ENCODE measurements around the gene PRKCA.
"Not testable (repeated sequence)": the region's sequence is repeated elsewhere in the genome, so short reads cannot be mapped to it uniquely, and the experiment has no call there.

The PRKCA gene

DNA sequence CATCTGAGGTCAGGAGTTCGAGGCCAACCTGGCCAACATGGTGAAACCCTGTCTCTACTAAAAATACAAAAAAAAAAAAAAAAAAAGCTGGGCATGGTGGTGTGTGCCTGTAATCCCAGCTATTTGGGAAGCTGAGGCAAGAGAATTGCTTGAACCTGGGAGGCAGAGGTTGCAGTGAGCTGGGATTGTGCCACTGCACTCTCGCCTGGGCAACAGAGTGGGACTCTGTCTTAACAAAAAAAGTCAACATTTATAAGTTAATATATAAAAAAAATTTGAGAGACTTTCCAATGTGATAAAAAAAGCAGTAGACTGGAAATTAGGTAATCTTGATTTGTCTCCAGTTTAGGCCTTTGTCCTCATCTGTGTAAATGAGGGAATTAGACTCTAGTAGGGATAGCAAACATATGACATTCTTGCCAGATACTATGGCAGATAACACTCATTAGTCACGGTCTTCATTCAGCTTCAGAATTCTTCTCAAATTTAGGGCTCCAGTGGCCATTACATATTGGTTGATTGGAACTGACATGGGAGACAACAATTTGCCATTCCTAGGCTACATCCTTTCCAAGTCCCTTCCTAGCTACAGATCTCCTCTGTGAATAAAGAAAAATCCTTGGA is 22.1 kb downstream of the PRKCA start:
- DNase-seq (ENCODE audit: low read depth in 2 of 3, low spot score in 2 of 3) = not testable (repeated sequence)

DNA sequence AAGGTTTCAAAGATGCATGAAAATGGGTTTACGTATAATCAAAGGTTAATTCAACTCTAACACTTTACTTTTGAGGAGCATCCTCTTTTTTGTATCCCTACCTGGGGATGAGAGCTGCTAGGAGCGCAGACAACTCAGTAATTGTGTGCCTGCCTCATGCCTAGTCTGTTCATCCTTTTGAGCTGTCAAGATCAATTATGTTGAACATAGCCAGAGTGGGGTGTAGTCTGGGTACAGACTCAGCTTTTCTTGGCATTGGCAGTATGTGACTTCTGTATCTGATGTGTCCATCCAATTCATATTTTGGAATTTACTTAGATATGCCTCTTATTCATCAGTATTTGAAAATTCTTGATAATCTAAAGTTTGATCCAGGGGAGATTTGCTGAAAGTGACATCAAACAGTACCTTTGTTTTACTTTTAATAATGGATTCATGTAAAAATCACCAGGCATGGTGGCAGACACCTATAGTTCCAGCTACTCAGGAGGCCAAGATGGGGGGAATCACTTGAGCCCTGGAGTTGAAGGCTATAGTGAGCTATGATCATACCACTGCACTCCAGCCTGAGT is 24.1 kb downstream of the PRKCA start:
- DNase-seq (ENCODE audit: low read depth in 2 of 3, low spot score in 2 of 3) = no peak

DNA sequence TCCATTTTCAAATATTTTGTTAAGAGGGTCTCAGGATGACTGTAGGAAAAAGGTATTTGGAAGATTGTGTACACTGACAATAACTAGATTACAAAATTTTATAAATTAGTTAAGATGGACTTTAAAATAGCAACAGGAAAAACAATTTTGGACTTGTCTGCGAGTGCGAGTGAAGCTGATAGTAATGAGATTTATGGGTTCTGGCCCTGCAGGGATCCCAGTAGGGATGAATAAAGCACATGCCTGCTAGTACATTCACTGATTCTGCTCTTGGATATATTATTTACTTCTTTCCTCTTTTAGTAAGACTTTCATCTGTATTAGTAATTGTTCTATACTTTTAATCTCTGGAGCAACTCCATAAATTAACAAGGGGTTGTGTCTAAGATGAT is 28.2 kb downstream of the PRKCA start:
- no peak for DNase-seq (ENCODE audit: low read depth in 2 of 3, low spot score in 2 of 3)

DNA sequence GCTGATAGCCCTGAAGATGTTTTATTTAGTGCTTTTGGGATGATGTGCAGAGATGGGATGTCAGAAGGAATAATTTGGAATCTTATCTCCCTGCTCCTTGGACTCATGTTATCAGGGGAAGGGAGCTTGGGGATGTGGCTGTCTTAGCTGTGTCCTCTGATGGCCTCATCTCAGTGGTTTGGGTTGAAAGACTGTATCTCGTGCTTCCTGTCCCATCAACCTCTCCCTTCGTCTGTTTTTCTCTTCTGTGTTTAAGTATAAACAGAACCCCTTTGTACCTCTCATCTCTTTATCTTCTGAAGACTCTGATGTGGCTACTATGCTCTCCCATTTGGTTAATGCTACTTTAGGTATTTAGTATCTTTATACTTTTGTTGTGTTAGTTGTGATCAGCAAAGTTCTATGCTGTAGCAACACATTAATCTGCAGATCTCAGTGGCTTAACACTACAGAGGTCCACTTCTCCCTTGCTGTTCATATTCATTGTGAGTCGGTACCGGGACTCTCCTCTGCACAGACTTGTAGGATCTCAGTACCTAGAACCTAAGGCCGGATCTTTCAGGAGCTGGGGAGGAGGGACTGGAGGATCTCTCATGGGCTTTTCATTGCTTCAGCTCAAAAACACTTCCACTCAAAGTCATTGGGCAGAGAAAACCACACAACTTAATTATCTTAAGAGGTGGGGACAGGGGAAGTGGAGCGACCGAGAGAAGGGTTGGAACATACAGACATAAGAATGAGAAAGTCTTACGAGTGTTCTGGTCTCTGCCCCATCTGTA is 28.8 kb downstream of the PRKCA start:
- no peak for DNase-seq (ENCODE audit: low read depth in 2 of 3, low spot score in 2 of 3)

DNA sequence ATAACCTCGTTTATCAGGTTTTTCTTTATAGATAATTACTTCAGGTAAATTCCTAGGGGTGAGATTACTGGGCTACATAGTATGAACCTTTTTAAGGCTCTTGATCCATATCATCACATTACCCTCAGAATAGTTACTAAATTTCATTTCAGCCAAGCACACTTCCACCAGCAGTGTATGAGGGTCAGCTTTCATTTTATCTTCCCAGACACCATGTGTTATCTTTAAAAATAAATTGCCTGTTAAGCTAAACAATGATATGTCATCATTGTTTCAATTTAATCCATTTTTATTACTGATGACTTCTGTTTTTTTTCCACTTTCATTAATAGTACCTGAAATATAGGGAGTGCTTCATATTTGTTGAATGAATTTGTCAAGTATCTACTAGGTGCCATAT is 33.4 kb downstream of the PRKCA start:
- no peak for DNase-seq (ENCODE audit: low read depth in 2 of 3, low spot score in 2 of 3)

DNA sequence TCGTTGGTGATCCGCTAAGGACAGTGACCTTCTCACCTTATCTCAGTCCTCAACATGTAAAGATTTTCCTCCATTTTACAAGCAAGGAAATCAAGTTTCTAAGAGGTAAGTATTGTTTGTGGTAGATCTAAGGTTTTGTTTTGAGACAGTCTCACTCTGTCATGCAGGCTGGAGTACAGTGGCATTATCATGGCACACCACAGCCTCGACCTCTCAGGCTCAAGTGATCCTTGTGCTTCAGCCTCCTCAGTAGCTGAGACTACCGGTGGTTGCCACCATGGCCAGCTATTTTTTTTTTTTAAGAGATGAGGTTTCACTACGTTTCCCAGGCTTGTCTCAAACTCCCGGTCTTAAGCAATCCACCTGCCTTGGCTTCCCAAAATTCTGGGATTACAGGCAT is 34.9 kb downstream of the PRKCA start:
- no peak for DNase-seq (ENCODE audit: low read depth in 2 of 3, low spot score in 2 of 3)

DNA sequence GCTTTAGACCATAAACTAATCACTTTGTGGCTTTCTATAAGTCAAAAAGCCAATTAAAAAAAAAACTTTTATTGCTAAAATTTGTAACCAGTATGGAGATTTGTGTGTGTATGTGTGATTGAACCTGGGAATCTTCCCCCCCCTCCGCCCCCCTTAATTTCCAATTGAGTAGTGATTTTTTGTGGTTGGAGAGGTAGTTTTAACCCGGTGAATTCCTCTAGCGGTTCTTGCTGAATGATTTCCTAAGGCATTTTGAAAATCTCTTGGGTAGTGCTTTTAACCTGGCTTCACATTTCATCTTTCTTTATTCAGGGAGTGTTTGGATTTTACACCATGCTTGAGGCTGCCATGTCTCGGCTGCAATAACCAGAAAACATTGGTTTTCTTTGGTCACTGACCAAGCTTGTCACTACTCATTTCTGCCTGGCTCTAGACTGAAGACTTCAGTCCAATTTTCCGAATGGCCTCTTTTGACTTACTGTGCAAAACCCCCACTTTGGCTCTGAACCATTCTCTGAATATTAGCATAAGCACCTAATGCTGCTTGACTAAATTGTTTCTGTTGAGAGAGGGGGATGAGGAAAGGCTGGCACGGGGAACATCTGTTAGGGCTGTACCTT is 35.6 kb downstream of the PRKCA start:
- DNase-seq (ENCODE audit: low read depth in 2 of 3, low spot score in 2 of 3) = no peak

DNA sequence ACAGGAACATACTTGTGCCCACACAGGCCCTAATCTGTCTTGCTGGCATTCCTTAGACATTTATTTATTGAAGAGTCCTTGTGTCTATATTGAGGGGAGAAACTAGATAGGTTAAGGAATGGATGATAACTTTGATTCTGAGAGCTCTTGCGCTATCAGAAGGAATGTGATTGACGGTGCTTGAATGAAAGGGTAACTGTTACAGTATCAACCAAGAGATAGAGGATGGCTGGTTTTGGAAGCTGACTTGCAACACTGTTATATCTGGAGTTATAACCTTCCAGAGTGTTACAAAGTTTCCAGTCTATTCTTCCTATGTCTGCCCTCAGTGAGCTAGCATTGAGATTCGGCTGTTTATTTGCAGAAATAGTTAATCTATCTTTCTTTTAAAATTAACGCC is 36.5 kb downstream of the PRKCA start:
- no peak for DNase-seq (ENCODE audit: low read depth in 2 of 3, low spot score in 2 of 3)

DNA sequence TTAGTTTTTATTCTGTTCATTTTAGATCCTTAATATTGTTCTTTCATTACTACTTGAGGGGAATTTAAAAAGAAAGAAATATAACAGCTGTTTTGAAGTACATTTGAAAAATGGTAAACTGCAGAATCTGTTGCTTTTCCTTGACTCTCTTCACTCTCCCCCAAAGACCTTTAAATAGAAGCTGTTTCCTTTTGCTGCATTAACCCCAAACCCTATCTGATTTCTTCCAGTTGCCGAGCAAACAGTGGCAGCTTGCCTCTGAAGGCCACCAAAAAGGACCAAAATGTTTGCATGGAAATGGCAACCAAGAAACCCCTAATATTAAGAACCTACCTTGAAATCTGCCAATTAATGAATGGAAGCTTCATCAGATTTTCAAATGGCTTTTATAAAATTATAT is 37.1 kb downstream of the PRKCA start:
- DNase-seq (ENCODE audit: low read depth in 2 of 3, low spot score in 2 of 3) = no peak

DNA sequence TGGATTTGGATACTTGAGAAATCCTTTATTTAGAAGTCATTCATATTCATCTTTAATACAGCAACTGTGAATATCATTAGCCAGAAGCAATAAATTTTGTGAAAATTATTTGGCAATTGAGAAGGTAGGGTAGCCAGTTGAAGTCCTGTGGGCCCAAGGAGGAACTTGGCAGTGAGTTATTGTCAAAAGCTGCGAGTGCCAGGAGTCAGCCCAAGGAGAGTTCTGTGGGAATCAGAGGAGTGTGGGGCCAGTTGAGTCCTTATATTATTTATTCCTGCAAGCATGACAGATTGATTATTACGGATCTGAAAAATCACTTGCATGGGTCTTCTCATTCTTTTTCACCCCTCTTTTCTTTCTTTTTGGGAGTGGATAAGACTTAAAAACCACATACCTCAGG is 38.3 kb downstream of the PRKCA start:
- no peak for DNase-seq (ENCODE audit: low read depth in 2 of 3, low spot score in 2 of 3)

DNA sequence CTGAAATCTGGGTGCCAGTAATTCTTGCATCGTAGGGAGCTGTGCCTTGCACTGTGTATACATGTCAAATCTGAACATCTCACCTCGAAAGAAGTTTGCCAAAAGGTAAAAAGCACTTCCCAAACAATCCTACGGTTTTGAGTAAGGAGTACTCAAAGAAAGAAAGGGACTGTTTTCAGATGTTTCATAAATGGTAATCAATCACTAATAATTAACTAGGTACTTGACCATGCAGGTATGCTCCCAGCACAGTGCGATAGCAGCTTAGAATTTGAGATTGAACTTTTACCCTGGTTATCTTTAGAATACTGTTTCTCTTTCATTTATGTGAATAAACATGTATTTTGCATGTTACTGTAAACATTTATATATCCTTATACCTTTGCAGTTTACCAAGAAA is 39.0 kb downstream of the PRKCA start:
- no peak for DNase-seq (ENCODE audit: low read depth in 2 of 3, low spot score in 2 of 3)

DNA sequence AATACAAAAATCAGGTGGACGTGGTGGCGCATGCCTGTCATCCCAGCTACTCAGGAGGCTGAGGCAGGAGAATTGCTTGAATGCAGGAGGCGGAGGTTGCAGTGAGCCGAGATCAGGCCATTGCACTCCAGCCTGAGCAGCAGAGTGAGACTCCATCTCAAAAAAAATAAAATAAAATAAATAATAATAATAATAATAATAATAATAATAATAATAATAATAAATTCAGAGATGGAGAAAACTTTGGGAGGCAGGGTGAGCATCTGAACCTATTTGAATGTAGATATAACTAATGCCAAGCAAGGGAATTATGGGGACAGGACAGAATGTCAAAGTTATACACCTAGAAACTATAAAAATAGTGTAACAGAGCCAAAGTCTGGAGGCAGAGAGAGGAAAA is 39.9 kb downstream of the PRKCA start:
- DNase-seq (ENCODE audit: low read depth in 2 of 3, low spot score in 2 of 3) = not testable (repeated sequence)

DNA sequence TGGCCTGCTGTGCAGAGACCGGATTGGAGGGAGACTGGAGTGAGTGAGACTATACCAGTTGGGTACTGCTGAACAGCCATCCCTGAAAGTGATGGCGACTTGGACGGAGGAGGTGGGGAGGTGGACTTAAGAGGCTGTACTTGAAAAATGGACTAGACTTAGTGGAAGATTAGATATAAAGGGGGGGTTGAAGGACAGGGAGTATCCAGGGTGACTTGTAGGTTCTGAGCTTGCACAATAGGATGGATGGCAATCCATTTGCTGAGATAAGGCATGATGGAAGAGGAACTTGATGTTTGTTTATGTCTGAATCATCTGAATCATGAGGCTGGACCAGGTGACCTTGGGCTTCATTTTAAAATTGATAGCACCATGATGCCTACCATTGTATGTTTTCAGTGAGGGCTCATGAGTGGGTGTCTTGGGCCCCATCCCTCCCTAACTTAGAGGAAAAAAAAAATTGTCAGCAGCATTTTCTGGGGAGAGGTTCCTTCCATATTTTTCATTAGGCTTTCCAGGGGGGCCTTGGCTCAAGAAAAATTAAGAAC is 41.2 kb downstream of the PRKCA start:
- no peak for DNase-seq (ENCODE audit: low read depth in 2 of 3, low spot score in 2 of 3)

DNA sequence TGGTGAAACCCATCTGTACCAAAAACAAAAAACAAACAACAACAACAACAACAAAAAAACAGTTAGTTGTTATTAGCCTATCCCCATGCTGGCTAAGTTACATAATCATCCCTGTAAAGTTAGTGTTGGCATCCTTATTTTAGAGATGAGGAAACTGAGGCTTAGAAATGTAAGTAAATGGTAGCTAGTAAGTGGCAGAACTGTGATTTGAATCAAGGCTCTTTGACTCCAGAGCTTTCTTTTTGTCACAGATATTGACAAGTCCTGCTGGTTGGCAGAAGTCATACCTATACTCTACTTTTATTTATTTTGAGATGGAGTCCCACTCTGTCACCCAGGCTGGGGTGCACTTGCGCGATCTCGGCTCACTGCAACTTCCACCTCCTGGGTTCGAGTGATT is 42.1 kb downstream of the PRKCA start:
- DNase-seq (ENCODE audit: low read depth in 2 of 3, low spot score in 2 of 3) = no peak

DNA sequence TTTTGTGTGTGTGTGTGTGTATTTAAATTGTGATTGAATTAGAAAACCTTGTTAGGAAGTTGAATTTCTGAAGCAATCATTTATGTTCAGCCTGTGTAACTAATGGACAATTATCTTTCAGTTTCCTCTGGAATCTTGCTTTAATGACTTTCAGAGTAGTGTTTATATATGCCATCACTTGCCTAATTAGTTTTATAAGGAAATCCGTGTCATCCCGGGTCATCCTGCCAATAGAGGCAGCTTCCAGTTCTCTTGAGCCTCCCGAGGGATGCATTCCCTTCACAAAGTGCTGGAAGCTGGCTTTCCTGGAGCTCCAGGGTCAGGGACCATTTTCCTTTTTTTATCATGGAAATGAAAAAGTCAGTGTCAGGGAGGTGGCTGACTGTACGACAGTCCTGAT is 42.9 kb downstream of the PRKCA start:
- DNase-seq (ENCODE audit: low read depth in 2 of 3, low spot score in 2 of 3) = no peak

DNA sequence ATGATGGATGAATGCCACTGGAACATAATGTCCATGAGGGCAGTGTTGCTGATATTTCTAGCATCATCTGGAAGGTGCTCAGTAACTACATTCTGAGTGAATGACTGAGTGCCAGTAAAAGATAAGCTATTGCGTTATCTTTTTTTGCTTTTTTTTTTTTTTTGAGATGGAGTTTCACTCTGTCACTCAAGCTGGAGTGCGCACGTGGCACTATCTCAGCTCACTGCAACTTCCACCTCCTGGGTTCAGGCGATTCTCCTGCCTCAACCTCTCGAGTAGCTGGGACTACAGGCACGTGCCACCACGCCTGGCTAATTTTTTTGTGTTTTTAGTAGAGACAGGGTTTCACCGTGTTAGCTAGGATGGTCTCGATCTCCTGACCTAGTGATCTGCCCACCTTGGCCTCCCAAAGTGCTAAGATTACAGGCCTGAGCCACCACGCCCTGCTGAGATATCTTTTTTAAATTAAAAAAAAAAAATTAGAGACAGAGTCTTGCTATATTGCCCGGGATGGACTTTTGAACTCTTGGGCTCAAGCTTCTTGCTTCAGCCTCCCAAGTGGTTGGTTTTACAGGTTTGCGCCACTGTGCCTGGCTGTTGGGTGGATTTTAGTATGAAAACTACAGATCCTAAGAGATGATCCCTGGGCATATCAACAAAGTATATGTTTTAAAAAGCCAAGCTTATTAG is 43.7 kb downstream of the PRKCA start:
- DNase-seq (ENCODE audit: low read depth in 2 of 3, low spot score in 2 of 3) = not testable (repeated sequence)

DNA sequence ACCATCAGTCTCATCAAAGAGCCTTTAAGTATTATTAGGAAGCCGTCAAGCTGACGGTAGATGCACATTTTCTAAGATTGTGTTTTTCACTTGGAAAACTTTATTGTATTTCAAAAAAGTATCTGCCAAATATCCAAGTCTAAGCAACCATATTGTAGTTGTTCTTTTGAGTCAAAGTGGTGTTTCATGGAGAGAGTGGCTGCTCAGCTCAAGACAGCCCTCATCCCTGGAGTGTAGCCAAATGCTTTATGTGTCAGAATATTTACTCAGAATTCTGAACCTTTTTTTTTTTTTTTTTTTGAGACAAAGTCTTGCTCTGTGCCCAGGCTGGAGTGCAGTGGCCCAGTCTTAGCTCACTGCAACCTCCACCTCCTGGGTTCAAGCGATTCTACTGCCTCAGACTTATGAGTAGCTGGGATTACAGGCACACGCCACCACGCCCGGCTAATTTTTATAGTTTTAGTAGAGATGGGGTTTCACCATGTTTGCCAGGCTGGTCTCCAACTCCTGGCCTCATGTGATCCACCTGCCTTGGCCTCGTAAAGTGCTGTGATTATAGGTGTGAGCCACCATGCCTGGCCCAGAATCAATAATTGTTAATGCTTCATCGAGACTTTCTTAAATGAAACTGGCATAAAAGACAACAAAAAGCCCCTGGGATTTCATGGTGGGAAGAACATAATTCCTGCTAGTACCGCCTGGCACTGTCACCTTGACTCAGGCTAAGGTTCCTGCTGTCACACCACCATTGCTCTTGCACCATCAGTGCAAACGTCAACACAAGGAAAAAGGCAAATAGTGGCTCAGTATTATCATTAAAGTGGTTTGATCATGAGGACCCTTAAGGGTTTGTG is 45.5 kb downstream of the PRKCA start:
- DNase-seq (ENCODE audit: low read depth in 2 of 3, low spot score in 2 of 3) = no peak

DNA sequence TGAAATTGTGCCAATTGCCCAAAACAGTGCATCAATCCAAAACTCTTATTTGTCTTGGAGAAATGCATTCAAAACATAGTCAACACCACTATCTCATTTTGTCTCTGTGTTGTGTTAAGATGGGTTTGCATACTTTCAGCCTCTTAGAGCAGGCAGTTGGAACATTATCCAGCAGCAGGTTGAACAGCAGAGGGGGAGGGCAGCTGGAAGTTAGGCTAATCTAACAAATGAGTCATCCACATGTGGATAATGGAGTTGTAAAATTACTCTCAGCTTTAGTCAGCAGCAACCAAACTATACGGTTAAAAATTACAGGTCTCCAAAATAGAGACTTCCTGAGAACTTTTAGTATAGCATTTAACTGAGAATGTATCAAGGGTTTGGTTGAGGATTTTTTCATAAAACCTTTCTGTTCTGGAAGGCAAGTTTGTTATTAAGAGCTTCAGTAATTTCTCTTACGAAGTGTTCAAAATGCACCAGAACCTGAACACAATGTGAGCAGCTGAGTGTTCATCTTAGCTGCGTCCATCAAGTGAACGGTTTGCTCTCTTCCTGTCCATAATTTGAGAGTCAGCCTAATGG is 46.3 kb downstream of the PRKCA start:
- DNase-seq (ENCODE audit: low read depth in 2 of 3, low spot score in 2 of 3) = no peak

DNA sequence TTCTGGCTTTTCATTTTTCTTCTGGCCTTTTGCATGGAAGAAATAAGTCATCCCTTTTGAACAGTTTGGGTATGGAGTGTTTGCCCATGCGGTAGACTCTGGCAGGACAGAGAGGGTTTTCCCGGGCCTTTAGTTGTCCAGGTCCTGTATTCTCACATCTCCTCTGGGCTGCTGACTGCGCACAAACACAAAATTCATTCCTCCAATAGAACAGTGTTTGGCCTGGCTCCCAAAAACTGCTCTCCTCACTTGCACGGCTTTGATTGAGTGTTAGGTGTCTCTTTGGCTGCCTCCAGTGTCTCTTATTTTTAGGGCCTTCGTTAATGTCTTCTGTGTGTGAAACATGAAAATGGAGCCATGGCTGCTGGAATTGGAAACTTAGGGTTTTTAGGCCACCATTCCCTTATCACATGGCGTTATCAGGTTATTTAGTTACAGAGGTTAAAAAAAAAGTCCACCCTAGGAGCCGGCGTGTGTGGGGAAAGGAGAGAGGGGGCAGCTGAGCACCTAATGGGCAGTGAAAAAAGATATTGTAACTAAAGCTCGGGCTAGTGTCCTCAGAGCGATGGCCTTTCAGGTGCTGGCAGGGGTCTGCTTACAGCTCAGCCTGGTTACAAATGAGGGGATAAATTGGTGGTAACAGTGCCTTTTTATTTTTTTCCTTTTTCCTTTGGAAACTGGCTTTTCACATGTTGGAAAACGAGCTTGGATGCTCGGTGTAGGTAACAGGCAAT is 47.3 kb downstream of the PRKCA start:
- DNase-seq (ENCODE audit: low read depth in 2 of 3, low spot score in 2 of 3) = no peak

Measured in activated CD8-positive, alpha-beta memory T cell treated with anti-CD3 and anti-CD28 coated beads for 48 hours (primary cell).